GM23338 (cell line): ENCODE results near the gene TM2D1. TPM values are rescaled to one million over a fixed set of nuclear protein-coding genes. Genes with fewer than 3 reads are reported as not detected.

Experiments
- ATAC-seq: fragments of 200-7000 bp; cut with Tn5 transposase; 3 replicates; pipeline ENCODE4 v1.9.1; 2020
- DNase-seq: peaks from one replicate; pipeline ENCODE4 v3.0.0-alpha.2; 2015; ENCODE audit warnings: low spot score
- H2AFZ ChIP-seq: fragments of 200-600 bp; sonication (generic); 2 replicates; pipeline ENCODE4 v1.8.0; 2016; ENCODE audit warnings: antibody characterized with exemption, mild to moderate bottlenecking, moderate library complexity
- H3F3A ChIP-seq: fragments of 200-600 bp; sonication (generic); replicated peaks from 2 replicates; pipeline ENCODE4 v1.8.0; 2017; ENCODE audit warnings: antibody characterized with exemption, mixed run types, low read depth
- H3K27ac ChIP-seq: fragments of 200-600 bp; sonication (generic); 2 replicates; pipeline ENCODE4 v1.6.1; 2016; ENCODE audit warnings: low read depth
- H3K27me3 ChIP-seq: fragments of 200-600 bp; sonication (generic); 2 replicates; pipeline ENCODE4 v1.8.0; 2016; ENCODE audit warnings: mild to moderate bottlenecking, mixed run types, moderate library complexity; ENCODE audit not compliant: insufficient read depth
- H3K36me3 ChIP-seq: fragments of 200-600 bp; sonication (generic); 2 replicates; pipeline ENCODE4 v1.8.0; 2016; ENCODE audit warnings: mild to moderate bottlenecking; ENCODE audit not compliant: insufficient read depth
- H3K4me1 ChIP-seq: fragments of 200-600 bp; sonication (generic); 2 replicates; pipeline ENCODE4 v1.8.0; 2016; ENCODE audit warnings: mild to moderate bottlenecking, moderate library complexity; ENCODE audit not compliant: insufficient read depth
- H3K4me2 ChIP-seq: fragments of 200-600 bp; sonication (generic); 2 replicates; pipeline ENCODE4 v1.7.1; 2017; ENCODE audit warnings: mixed run types
- H3K4me3 ChIP-seq: fragments of 200-600 bp; sonication (generic); 2 replicates; pipeline ENCODE4 v1.6.1; 2016; ENCODE audit warnings: mixed run types
- H3K79me2 ChIP-seq: fragments of 200-600 bp; sonication (generic); replicated peaks from 2 replicates; pipeline ENCODE4 v1.8.0; 2017; ENCODE audit warnings: mild to moderate bottlenecking; ENCODE audit not compliant: insufficient read depth
- H3K9me2 ChIP-seq: fragments of 200-600 bp; sonication (generic); 2 replicates; pipeline ENCODE4 v1.8.0; 2017; ENCODE audit not compliant: insufficient read depth
- H4K20me1 ChIP-seq: fragments of 200-600 bp; sonication (generic); replicated peaks from 2 replicates; pipeline ENCODE4 v1.8.0; 2017; ENCODE audit warnings: mild to moderate bottlenecking; ENCODE audit not compliant: insufficient read depth
- H3K27ac Mint-ChIP-seq: 2 replicates; pipeline ENCODE4 v1.8.0; 2020; ENCODE audit warnings: inconsistent platforms, mild to moderate bottlenecking, moderate library complexity, mixed read lengths
- H3K27me3 Mint-ChIP-seq: 3 replicates; pipeline ENCODE4 v1.8.0; 2022; ENCODE audit warnings: low read depth, mild to moderate bottlenecking, moderate library complexity, mixed read lengths, inconsistent platforms; ENCODE audit not compliant: insufficient read depth, poor library complexity
- H3K36me3 Mint-ChIP-seq: 3 replicates; pipeline ENCODE4 v1.8.0; 2021; ENCODE audit warnings: low read depth, mild to moderate bottlenecking, inconsistent platforms, moderate library complexity, mixed read lengths
- H3K4me1 Mint-ChIP-seq: 3 replicates; pipeline ENCODE4 v1.8.0; 2020; ENCODE audit warnings: mild to moderate bottlenecking, inconsistent platforms, mixed read lengths
- H3K4me3 Mint-ChIP-seq: 3 replicates; pipeline ENCODE4 v1.8.0; 2021; ENCODE audit warnings: moderate library complexity, mild to moderate bottlenecking, inconsistent platforms, mixed read lengths
- H3K9me3 Mint-ChIP-seq: 3 replicates; pipeline ENCODE4 v1.8.0; 2020; ENCODE audit warnings: moderate library complexity, mild to moderate bottlenecking, inconsistent platforms, mixed read lengths
- EZH2 ChIP-seq: fragments of 200-600 bp; sonication (generic); IDR thresholded peaks from one replicate; pipeline ENCODE4 v1.8.0; 2017; ENCODE audit warnings: antibody characterized with exemption, mild to moderate bottlenecking, low read depth; ENCODE audit not compliant: unreplicated experiment
- EZH2phosphoT487 ChIP-seq: fragments of 200-600 bp; sonication (generic); IDR thresholded peaks from one replicate; pipeline ENCODE4 v1.8.1; 2018; ENCODE audit warnings: antibody characterized with exemption; ENCODE audit not compliant: unreplicated experiment
- JUNB ChIP-seq: IDR thresholded peaks from one replicate; pipeline ENCODE4 v1.6.1; 2016; ENCODE audit warnings: antibody characterized with exemption; ENCODE audit not compliant: unreplicated experiment
- POLR2AphosphoS5 ChIP-seq: IDR thresholded peaks from 2 replicates; pipeline ENCODE4 v1.6.1; 2016; ENCODE audit warnings: antibody characterized with exemption, low read depth
- STAT1 ChIP-seq: IDR thresholded peaks from one replicate; pipeline ENCODE4 v1.6.1; 2016; ENCODE audit warnings: antibody characterized with exemption; ENCODE audit not compliant: unreplicated experiment
- ZNF462 ChIP-seq: fragments of 250-450 bp; sonication (Bioruptor Pico); IDR thresholded peaks from 2 replicates; pipeline ENCODE4 v1.5.0; 2020; ENCODE audit warnings: mild to moderate bottlenecking, moderate library complexity
- polyA plus RNA-seq: library from polyadenylated mRNA; unstranded; fragments of >200 nt; fragmentation: Nextera tagmentation; extraction: Ambion mirVana; gene quantifications from 2 replicates; pipeline ENCODE4 v1.2.1, GENCODE V29; 2016
- total RNA-seq: library from RNA; depleted of rRNA; stranded (reverse); fragments of >200 nt; shearing (Covaris generic); gene quantifications from 2 replicates; pipeline ENCODE4 v1.2.3, GENCODE V29; 2014

TM2D1 gene
- total and polyA plus RNA-seq, 2 experiments from 2014 or later: 46.7 to 47.5 TPM

- H3F3A ChIP-seq: no peaks in the 10 kb centered on the region
- no peaks in the 10 kb centered on the region for H3K4me1 ChIP-seq
- no peak for TF ChIP-seq ZNF462 (CRISPR knock-in tag)
- H3K4me3 ChIP-seq: no peak overlapping the region
- DNase-seq: no peak
- H3K36me3 ChIP-seq: no peaks in the 10 kb centered on the region
- H3K27me3 Mint-ChIP-seq: peaks cover 4% of the 10 kb centered on the region
- no peak for ATAC-seq
- no peak overlapping the region for H2AFZ ChIP-seq
- 0 out of 2 replicates have a peak, but pooled peaks cover 6% of the 10 kb centered on the region for H4K20me1 ChIP-seq
- H3K9me2 ChIP-seq: no peaks in the 10 kb centered on the region
- no peak overlapping the region for H3K27ac ChIP-seq
- H3K27ac Mint-ChIP-seq: no peak overlapping the region
- H3K79me2 ChIP-seq: no peaks in the 10 kb centered on the region
- no peak overlapping the region for H3K4me3 Mint-ChIP-seq
- H3K4me2 ChIP-seq: no peak overlapping the region
- H3K27me3 ChIP-seq: no peaks in the 10 kb centered on the region
- peaks cover 2% of the 10 kb centered on the region; the same call in 2 of the 3 replicates for H3K36me3 Mint-ChIP-seq
- H3K9me3 Mint-ChIP-seq: no peaks in the 10 kb centered on the region
- no peaks in the 10 kb centered on the region for H3K4me1 Mint-ChIP-seq
Observed at GRCh38 chr1:61692155-61692800, 32.7 kb downstream of the TM2D1 start.

- no peak for ATAC-seq
- no peaks in the 10 kb centered on the region for H3K4me1 ChIP-seq
- no peaks in the 10 kb centered on the region for H3K4me1 Mint-ChIP-seq
- TF ChIP-seq POLR2AphosphoS5: no peak
- no peak for TF ChIP-seq EZH2phosphoT487
- TF ChIP-seq EZH2: no peak
- TF ChIP-seq JUNB: no peak
- TF ChIP-seq STAT1: no peak
- TF ChIP-seq ZNF462 (CRISPR knock-in tag): no peak
Observed at GRCh38 chr1:61687901-61688300, 37.0 kb downstream of the TM2D1 start.

More at GRCh38 chr1:61687901-61688300, 37.0 kb downstream of the TM2D1 start:
- Mint-ChIP-seq H3K4me3 (no peak overlapping the region), H3K27me3 (peaks cover 6% of the 10 kb centered on the region), H3K27ac (no peak overlapping the region), H3K9me3 (no peaks in the 10 kb centered on the region), H3K36me3 (no peaks in the 10 kb centered on the region; the same call in 2 of the 3 replicates)
- Histone ChIP-seq H3K79me2 (no peaks in the 10 kb centered on the region), H2AFZ (no peak overlapping the region), H3K4me3 (no peak overlapping the region), H3K9me2 (no peaks in the 10 kb centered on the region), H3K27ac (no peak overlapping the region), H3F3A (no peaks in the 10 kb centered on the region), H4K20me1 (no peaks in the 10 kb centered on the region), H3K4me2 (no peak overlapping the region), H3K36me3 (no peaks in the 10 kb centered on the region), H3K27me3 (no peaks in the 10 kb centered on the region)
- no peak for DNase-seq
